ENCODE measurements around the gene LINGO3.
A peak's percentile ranks its signal among the peaks of the same experiment; 100 is the strongest.

Gene LINGO3

GRCh38 chr19:2291185-2291751 is 16.7 kb downstream of the LINGO3 start:
- TF ChIP-seq CTCF (IDR thresholded peaks at IDR 0.05; ENCODE audit: borderline replicate concordance, insufficient read depth, low read depth, low read length), result no peak
- peak overlapping the region; percentile 89 for H3K4me3 ChIP-seq (ENCODE audit: low read depth, low read length)

GRCh38 chr19:2290441-2291184 is 17.3 kb downstream of the LINGO3 start:
- no peak for TF ChIP-seq CTCF (IDR thresholded peaks at IDR 0.05; ENCODE audit: borderline replicate concordance, insufficient read depth, low read depth, low read length)
- peak overlapping the region; percentile 89 for H3K4me3 ChIP-seq (ENCODE audit: low read depth, low read length)

- H3K4me3 ChIP-seq (ENCODE audit: low read depth, low read length), result peak overlapping the region; percentile 89
- no peak for TF ChIP-seq CTCF (IDR thresholded peaks at IDR 0.05; ENCODE audit: borderline replicate concordance, insufficient read depth, low read depth, low read length)
Observed at GRCh38 chr19:2289714-2290435, 18.1 kb downstream of the LINGO3 start.

- H3K4me3 ChIP-seq (ENCODE audit: low read depth, low read length), result peak overlapping the region; percentile 89
- TF ChIP-seq CTCF (IDR thresholded peaks at IDR 0.05; ENCODE audit: borderline replicate concordance, insufficient read depth, low read depth, low read length), result no peak
Observed at GRCh38 chr19:2288818-2289713, 18.9 kb downstream of the LINGO3 start.

GRCh38 chr19:2288338-2288817 is 19.6 kb downstream of the LINGO3 start:
- H3K4me3 ChIP-seq (ENCODE audit: low read depth, low read length), result no peak overlapping the region
- no peak for TF ChIP-seq CTCF (IDR thresholded peaks at IDR 0.05; ENCODE audit: borderline replicate concordance, insufficient read depth, low read depth, low read length)

- TF ChIP-seq CTCF (IDR thresholded peaks at IDR 0.05; ENCODE audit: borderline replicate concordance, insufficient read depth, low read depth, low read length), result no peak
- no peak overlapping the region for H3K4me3 ChIP-seq (ENCODE audit: low read depth, low read length)
Observed at GRCh38 chr19:2287585-2288337, 20.2 kb downstream of the LINGO3 start.
